DMS153 treated with DMSO at 0.1 percent for 48 hours (cell line): Measurements from ENCODE around the gene PRG2.
"Not testable (repeated sequence)": the region's sequence is repeated elsewhere in the genome, so short reads cannot be mapped to it uniquely, and the experiment has no call there.

ENCODE experiments used
- DNase-seq: peaks from one replicate; lab custom pipeline; 2025; ENCODE audit not compliant: unreplicated experiment; lab: John Stamatoyannopoulos, UW

Gene PRG2

GRCh38 chr11:57421066-57421465 is 30.6 kb upstream of the PRG2 start:
- DNase-seq, result no peak

- no peak for DNase-seq
These were observed 28.7 kb upstream of the PRG2 start for GRCh38 chr11:57419146-57419545.

- DNase-seq, result no peak
These were observed 27.7 kb upstream of the PRG2 start for GRCh38 chr11:57418131-57418530.

GRCh38 chr11:57417056-57417455 is 26.6 kb upstream of the PRG2 start:
- no peak for DNase-seq

GRCh38 chr11:57416436-57416835 is 26.0 kb upstream of the PRG2 start:
- no peak for DNase-seq

- no peak for DNase-seq
These were observed 24.3 kb upstream of the PRG2 start for GRCh38 chr11:57414612-57415212.

GRCh38 chr11:57413681-57414080 is 23.2 kb upstream of the PRG2 start:
- DNase-seq, result no peak

- no peak for DNase-seq
These were observed 19.8 kb upstream of the PRG2 start for GRCh38 chr11:57410287-57410686.

GRCh38 chr11:57409321-57410100 is 19.1 kb upstream of the PRG2 start:
- DNase-seq, result no peak

GRCh38 chr11:57408771-57409170 is 18.3 kb upstream of the PRG2 start:
- DNase-seq, result no peak

GRCh38 chr11:57407941-57408475 is 17.6 kb upstream of the PRG2 start:
- DNase-seq, result no peak

- no peak for DNase-seq
These were observed 16.8 kb upstream of the PRG2 start for GRCh38 chr11:57407010-57407920.

GRCh38 chr11:57406337-57406904 is 16.0 kb upstream of the PRG2 start:
- no peak for DNase-seq

- no peak for DNase-seq
These were observed 14.9 kb upstream of the PRG2 start for GRCh38 chr11:57405271-57405860.

GRCh38 chr11:57403802-57404147 is 13.3 kb upstream of the PRG2 start:
- no peak for DNase-seq

GRCh38 chr11:57403003-57403801 is 12.8 kb upstream of the PRG2 start:
- DNase-seq, result not testable (repeated sequence)

GRCh38 chr11:57402188-57403002 is 11.9 kb upstream of the PRG2 start:
- DNase-seq, result no peak

GRCh38 chr11:57399972-57400578 is 9.6 kb upstream of the PRG2 start:
- DNase-seq, result no peak

GRCh38 chr11:57399221-57399620 is 8.8 kb upstream of the PRG2 start:
- DNase-seq, result no peak
